Measurements from ENCODE around the gene ACP5.

Gene ACP5

GRCh38 chr19:11597202-11598102 is 20.0 kb upstream of the ACP5 start, which contains the start of gene ZNF627 (continued):
- TF ChIP-seq FEZF1 (tag by site-specific recombination; IDR thresholded peaks at IDR 0.05) (no peak), KLF16 (tag by site-specific recombination; IDR thresholded peaks at IDR 0.05) (no peak; the same call in 1 of the 2 replicates), SCRT2 (tag by site-specific recombination; IDR thresholded peaks at IDR 0.05) (no peak), ZNF169 (tag by site-specific recombination; IDR thresholded peaks at IDR 0.05) (0 out of 2 replicates have a peak, but pooled peaks have one; percentile 48), ZNF26 (tag by site-specific recombination; IDR thresholded peaks at IDR 0.05) (no peak), REST (tag by site-specific recombination; IDR thresholded peaks at IDR 0.05) (no peak), SP3 (tag by site-specific recombination; IDR thresholded peaks at IDR 0.05) (peak; percentile 74), HIC1 (tag by site-specific recombination; IDR thresholded peaks at IDR 0.05) (peak; percentile 65; the same call in 1 of the 2 replicates), ZNF529 (tag by site-specific recombination; IDR thresholded peaks at IDR 0.05; ENCODE audit: insufficient replicate concordance) (no peak), ZFP41 (tag by site-specific recombination; IDR thresholded peaks at IDR 0.05; ENCODE audit: borderline replicate concordance) (no peak), ZNF114 (tag by site-specific recombination; IDR thresholded peaks at IDR 0.05) (no peak), ZNF654 (tag by site-specific recombination; IDR thresholded peaks at IDR 0.05; ENCODE audit: low read depth) (no peak), HOXA7 (CRISPR knock-in tag; IDR thresholded peaks at IDR 0.05; ENCODE audit: borderline replicate concordance) (no peak), KLF17 (tag by site-specific recombination; IDR thresholded peaks at IDR 0.05) (peak; percentile 89), INSM2 (tag by site-specific recombination; IDR thresholded peaks at IDR 0.05) (peak; percentile 69; the same call in 1 of the 2 replicates), ZNF121 (tag by site-specific recombination; IDR thresholded peaks at IDR 0.05) (peak; percentile 61; the same call in 1 of the 2 replicates), HOXC10 (CRISPR knock-in tag; IDR thresholded peaks at IDR 0.05) (no peak), ZNF76 (tag by site-specific recombination; IDR thresholded peaks at IDR 0.05; ENCODE audit: borderline replicate concordance, low read depth) (peak; percentile 61), ZNF18 (tag by site-specific recombination; IDR thresholded peaks at IDR 0.05) (no peak), SALL2 (tag by site-specific recombination; IDR thresholded peaks at IDR 0.05; ENCODE audit: borderline replicate concordance) (no peak), ZNF692 (tag by site-specific recombination; IDR thresholded peaks at IDR 0.05) (peak; percentile 86), ZNF449 (tag by site-specific recombination; IDR thresholded peaks at IDR 0.05) (no peak)
